Spleen (tissue), 11 donors: Measurements from ENCODE around the gene RNF169. TPM values are rescaled to one million over a fixed set of nuclear protein-coding genes. Genes with fewer than 3 reads are reported as not detected.
A peak's percentile ranks its signal among the peaks of the same experiment; 100 is the strongest.

ENCODE experiments used
- DNase-seq: peaks from one replicate; pipeline ENCODE4 v3.0.0-alpha.2; 2020
- H3K27ac ChIP-seq, 8 donors: fragments of 200-600 bp; sonication (generic) in 7 of 8; 1 replicate in 4 of 8; 2 replicates in 4 of 8; pipeline versions ENCODE4 v1.5.0 to v1.8.0; 2016 to 2021; ENCODE audit warnings: inconsistent platforms in 4 of 8, mild to moderate bottlenecking in 4 of 8, moderate library complexity in 1 of 8
- H3K27me3 ChIP-seq, 7 donors: fragments of 200-600 bp; sonication (generic) in 6 of 7; replicated peaks in 1 of 7; 1 replicate in 4 of 7; 2 replicates in 3 of 7; pipeline versions ENCODE4 v1.5.0 to v1.8.0; 2016 to 2021; ENCODE audit warnings: inconsistent platforms in 3 of 7, mild to moderate bottlenecking in 1 of 7
- H3K36me3 ChIP-seq, 6 donors: fragments of 200-600 bp; sonication (generic) in 5 of 6; 1 replicate in 4 of 6; 2 replicates in 2 of 6; pipeline versions ENCODE4 v1.5.0 to v1.8.0; 2016 to 2021; ENCODE audit warnings: inconsistent platforms in 2 of 6
- H3K4me1 ChIP-seq, 6 donors: fragments of 200-600 bp; sonication (generic) in 5 of 6; 1 replicate in 3 of 6; 2 replicates in 3 of 6; pipeline versions ENCODE4 v1.5.0 to v1.8.0; 2016 to 2021; ENCODE audit warnings: inconsistent platforms in 3 of 6
- H3K4me3 ChIP-seq, 8 donors: fragments of 200-600 bp; sonication (generic) in 7 of 8; 1 replicate in 4 of 8; 2 replicates in 4 of 8; pipeline versions ENCODE4 v1.5.0 to v1.8.0; 2016 to 2021; ENCODE audit warnings: inconsistent platforms in 4 of 8, mild to moderate bottlenecking in 4 of 8, moderate library complexity in 2 of 8
- H3K9me3 ChIP-seq, 8 donors: fragments of 200-600 bp; sonication (generic) in 7 of 8; 1 replicate in 4 of 8; 2 replicates in 4 of 8; pipeline versions ENCODE4 v1.5.0 to v1.8.0; 2016 to 2021; ENCODE audit warnings: inconsistent platforms in 4 of 8
- POLR2A ChIP-seq, 3 donors: fragments of 450-650 bp; IDR thresholded peaks; one replicate each; pipeline ENCODE4 v1.5.1; 2017; ENCODE audit warnings: antibody characterized with exemption in 3 of 3, mild to moderate bottlenecking in 1 of 3
- POLR2AphosphoS5 ChIP-seq, 3 donors: sonication (generic); formaldehyde crosslinking; IDR thresholded peaks; one replicate each; pipeline ENCODE4 v1.5.1; 2017; ENCODE audit warnings: antibody characterized with exemption in 3 of 3
- WGBS, 5 donors: extraction: QIAGEN DNeasy Blood & Tissue Kit in 3 of 5; methylation state at CpG; one replicate each; pipeline versions ENCODE4 v1.1.5 to v1.1.7; 2013 to 2018; 5-methylcytosine and 5-hydroxymethylcytosine counted together
- intact Hi-C: fragments of 100-400 bp; cut with DNase I; formaldehyde crosslinking; loops from one replicate; pipeline ENCODE4 v1.15.0; 2023; ENCODE audit warnings: low total_unique reads
- polyA plus RNA-seq, 3 donors: library from polyadenylated mRNA; stranded (reverse); fragments of 200-250 nt; gene quantifications; one replicate each; pipeline ENCODE4 v1.2.1, GENCODE V29; 2013
- total RNA-seq, 7 donors: library from RNA; depleted of rRNA in 3 of 7; stranded (reverse); fragments of >200 nt in 3 of 7; fragmentation: NEBNext Ultra II Directional in 4 of 7; extraction: Animal tissue kit (Norgen Biotek cat#: 25700) in 4 of 7; gene quantifications; one replicate each; pipeline versions ENCODE4 v1.1.0 to v1.2.1, GENCODE V29; 2016 to 2021
- TF ChIP-seq, protein P1 (sequence below), 11 experiments: fragments of 200-600 bp in 7 of 11; fragments of 450-650 bp in 4 of 11; sonication (generic) in 4 of 11; IDR thresholded peaks in 8 of 11; conservative IDR thresholded peaks in 3 of 11; 1 replicate in 7 of 11; 2 replicates in 4 of 11; pipeline versions ENCODE4 v1.4.0 to v1.8.0; 2016 to 2021; ENCODE audit warnings: antibody characterized with exemption in 11 of 11, inconsistent platforms in 4 of 11, mild to moderate bottlenecking in 1 of 11
- donor health status: healthy with polysubstance abuse.
- donor health status: DM: no; HTN: no; CAD: no; lungs with moderate emphysema.
- donor health status: DM: no; HTN: no; CAD: no.
- donor health status: Bipolar disorder and iron deficiency.
- donor health status: healthy.
- donor health status: DM: no; HTN: no; CAD: no.
- donor health status: DM: yes; HTN: yes; CAD: no.

The RNF169 gene
- total and polyA plus RNA-seq, 10 donors = 2.5 to 34.1 (median 24.0) TPM

DNA sequence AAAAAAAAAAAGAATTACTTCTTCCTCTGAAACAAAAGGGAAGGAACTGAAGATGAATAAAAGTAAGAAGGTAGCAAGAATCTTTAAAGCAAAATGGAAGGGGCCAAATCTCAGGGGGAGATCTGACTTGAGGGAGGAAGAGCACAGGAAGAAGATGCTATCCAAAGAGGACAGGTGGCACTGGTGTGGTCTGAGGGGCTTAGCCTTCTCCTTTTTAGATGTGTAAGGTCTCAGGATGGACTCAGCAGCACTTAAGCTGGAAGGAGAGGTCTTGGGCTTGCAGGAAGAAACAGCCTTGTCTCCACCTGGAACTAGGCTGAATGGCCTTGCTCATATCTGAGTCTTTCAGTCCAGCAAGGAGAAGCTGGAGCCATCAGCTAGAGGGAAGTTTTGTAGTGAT lies 5.0 kb upstream of the RNF169 start:
- intact Hi-C loops = no loop called here
- Histone ChIP-seq H3K36me3 (no peaks in the 10 kb centered on the region), H3K27me3 (no peaks in the 10 kb centered on the region), H3K27ac (no peak overlapping the region), H3K4me1 (peaks cover 4 to 20% (median 11%) of the 10 kb centered on the region in 6 donors), H3K9me3 (no peaks in the 10 kb centered on the region), H3K4me3 (no peak overlapping the region)
- no peak for DNase-seq
- TF ChIP-seq POLR2A (IDR thresholded peaks at IDR 0.05) (no peak), POLR2AphosphoS5 (IDR thresholded peaks at IDR 0.05) (no peak)
- TF ChIP-seq, protein P1, sequence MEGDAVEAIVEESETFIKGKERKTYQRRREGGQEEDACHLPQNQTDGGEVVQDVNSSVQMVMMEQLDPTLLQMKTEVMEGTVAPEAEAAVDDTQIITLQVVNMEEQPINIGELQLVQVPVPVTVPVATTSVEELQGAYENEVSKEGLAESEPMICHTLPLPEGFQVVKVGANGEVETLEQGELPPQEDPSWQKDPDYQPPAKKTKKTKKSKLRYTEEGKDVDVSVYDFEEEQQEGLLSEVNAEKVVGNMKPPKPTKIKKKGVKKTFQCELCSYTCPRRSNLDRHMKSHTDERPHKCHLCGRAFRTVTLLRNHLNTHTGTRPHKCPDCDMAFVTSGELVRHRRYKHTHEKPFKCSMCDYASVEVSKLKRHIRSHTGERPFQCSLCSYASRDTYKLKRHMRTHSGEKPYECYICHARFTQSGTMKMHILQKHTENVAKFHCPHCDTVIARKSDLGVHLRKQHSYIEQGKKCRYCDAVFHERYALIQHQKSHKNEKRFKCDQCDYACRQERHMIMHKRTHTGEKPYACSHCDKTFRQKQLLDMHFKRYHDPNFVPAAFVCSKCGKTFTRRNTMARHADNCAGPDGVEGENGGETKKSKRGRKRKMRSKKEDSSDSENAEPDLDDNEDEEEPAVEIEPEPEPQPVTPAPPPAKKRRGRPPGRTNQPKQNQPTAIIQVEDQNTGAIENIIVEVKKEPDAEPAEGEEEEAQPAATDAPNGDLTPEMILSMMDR (IDR thresholded peaks at IDR 0.05 in 8 of 11, conservative IDR thresholded peaks at IDR 0.05 in 3 of 11) = no peak

DNA sequence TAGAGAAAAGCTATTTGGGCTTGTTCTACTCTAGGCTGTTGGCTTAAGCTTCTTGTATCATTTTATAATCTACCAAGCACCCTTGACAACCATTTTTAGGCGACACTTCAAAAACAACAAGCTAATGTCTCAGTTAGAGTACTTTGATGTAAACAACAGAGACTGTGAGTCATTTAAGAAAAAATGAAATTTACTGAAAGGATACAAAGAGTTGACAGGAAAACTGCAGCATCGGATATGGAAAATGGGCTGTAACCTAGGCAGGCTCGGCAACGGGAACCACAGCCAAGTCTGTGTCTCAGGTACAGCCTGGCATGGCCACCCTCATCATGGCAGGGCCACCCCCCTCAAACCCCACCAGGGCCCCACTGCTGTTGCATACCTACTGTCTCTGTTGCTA lies 4.4 kb upstream of the RNF169 start:
- H3K9me3 ChIP-seq = no peaks in the 10 kb centered on the region
- DNase-seq = no peak
- no peaks in the 10 kb centered on the region for H3K36me3 ChIP-seq
- H3K27ac ChIP-seq = no peak overlapping the region
- H3K4me3 ChIP-seq = no peak overlapping the region
- peaks cover 4 to 21% (median 11%) of the 10 kb centered on the region in 6 donors for H3K4me1 ChIP-seq
- H3K27me3 ChIP-seq = no peaks in the 10 kb centered on the region
- WGBS, 5 donors = 66 to 91% (median 69%) methylated on average over 4 of the region's 4 CpGs
- intact Hi-C loops = no loop called here
- TF ChIP-seq POLR2AphosphoS5 (IDR thresholded peaks at IDR 0.05) (no peak), POLR2A (IDR thresholded peaks at IDR 0.05) (no peak)
- TF ChIP-seq, protein P1 (IDR thresholded peaks at IDR 0.05 in 8 of 11, conservative IDR thresholded peaks at IDR 0.05 in 3 of 11) = no peak

DNA sequence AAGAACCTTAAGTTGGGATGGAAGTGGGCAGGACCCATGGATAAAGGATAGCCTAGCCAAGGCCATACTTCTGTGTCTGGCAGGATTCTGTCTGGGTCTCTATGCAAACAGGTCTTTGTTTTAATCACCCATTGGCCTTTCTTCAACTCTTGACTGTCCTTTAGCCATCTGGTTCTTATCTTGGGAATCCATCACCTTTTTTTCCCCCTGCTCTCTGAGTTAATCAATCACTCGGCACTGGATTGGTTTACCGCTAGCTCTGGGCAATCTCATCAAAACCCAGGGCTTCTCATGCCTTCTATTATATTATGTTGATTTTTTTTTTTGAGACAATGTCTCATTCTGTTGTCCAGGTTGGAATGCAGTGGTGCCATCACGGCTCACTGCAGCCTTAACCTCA lies 1.8 kb upstream of the RNF169 start:
- no peaks in the 10 kb centered on the region for H3K27me3 ChIP-seq
- H3K36me3 ChIP-seq = no peaks in the 10 kb centered on the region
- TF ChIP-seq POLR2AphosphoS5 (IDR thresholded peaks at IDR 0.05) (no peak), POLR2A (IDR thresholded peaks at IDR 0.05) (no peak)
- TF ChIP-seq, protein P1 (IDR thresholded peaks at IDR 0.05 in 8 of 11, conservative IDR thresholded peaks at IDR 0.05 in 3 of 11) = no peak
- H3K9me3 ChIP-seq = no peaks in the 10 kb centered on the region
- H3K4me3 ChIP-seq = no peak overlapping the region
- WGBS, 5 donors = 97 to 99% (median 99%) methylated on average over 3 of the region's 3 CpGs
- peaks cover 20 to 40% (median 35%) of the 10 kb centered on the region in 6 donors for H3K4me1 ChIP-seq
- intact Hi-C loops = no loop called here
- no peak overlapping the region for H3K27ac ChIP-seq
- DNase-seq = no peak

DNA sequence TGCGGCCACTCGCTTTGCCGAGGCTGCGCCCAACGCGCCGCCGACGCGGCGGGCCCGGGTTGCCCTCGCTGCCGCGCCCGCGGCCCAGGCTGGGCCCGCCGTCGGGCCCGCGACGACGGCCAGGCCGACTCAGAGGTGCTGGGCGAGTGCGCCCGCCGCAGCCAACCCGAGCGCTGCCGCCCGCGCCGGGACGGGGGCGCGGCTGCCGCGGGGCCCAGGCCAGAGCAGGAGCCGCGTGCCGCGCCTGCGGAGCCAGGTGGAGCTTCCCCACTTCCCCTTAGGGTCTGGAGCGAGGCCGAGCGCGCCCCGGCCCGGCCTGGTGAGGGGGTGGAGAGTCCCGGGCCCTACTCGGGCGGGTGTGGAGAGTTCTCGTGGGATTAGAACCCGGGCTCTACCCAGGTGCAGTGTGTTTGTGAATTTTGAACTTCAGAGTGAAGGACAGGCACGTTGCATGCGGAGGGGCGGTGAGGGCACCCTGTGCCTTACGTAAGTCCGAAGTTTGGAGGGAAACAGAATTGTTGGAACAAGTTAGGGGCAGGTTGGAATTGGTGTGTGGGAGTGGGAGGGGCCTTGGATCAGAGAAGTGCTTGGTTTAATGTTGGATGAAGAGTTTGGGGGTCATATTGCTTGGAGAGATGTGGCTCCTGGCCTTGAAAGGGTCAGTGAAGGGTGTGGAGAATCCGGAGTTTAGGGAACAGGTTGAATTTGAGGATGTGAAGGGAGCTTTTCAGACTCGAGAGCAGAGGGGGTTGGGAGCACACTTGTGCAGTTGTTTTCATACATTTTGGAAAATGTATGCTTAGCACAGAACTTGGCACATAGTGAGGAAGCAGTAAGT lies 697 bp downstream of the RNF169 start:
- Histone ChIP-seq H3K4me1 (peaks cover 27 to 65% (median 54%) of the 10 kb centered on the region in 6 donors), H3K9me3 (no peaks in the 10 kb centered on the region), H3K27ac (peak overlapping the region; percentile 85 to 99 (median 97)), H3K36me3 (no peaks in the 10 kb centered on the region), H3K4me3 (peak overlapping the region; percentile 66 to 77 (median 72)), H3K27me3 (no peaks in the 10 kb centered on the region)
- TF ChIP-seq POLR2A (IDR thresholded peaks at IDR 0.05) = no peak
- TF ChIP-seq, protein P1 (IDR thresholded peaks at IDR 0.05 in 8 of 11, conservative IDR thresholded peaks at IDR 0.05 in 3 of 11) = peak in 1 of 11 experiments; percentile 5
- intact Hi-C loops = no loop called here
- peak; percentile 94 for DNase-seq
- 1 to 2% (median 1%) methylated on average over 8 to 63 of the region's 63 CpGs for WGBS, 5 donors
